GM19025 (cell line): Measurements from ENCODE around the gene ZNF324.
A peak's percentile ranks its signal among the peaks of the same experiment; 100 is the strongest.

Experiments
- ATAC-seq: cut with Tn5 transposase; IDR thresholded peaks from one replicate; pipeline ENCODE4 v1.9.1; 2021; ENCODE audit warnings: mild to moderate bottlenecking, low read depth, moderate library complexity; ENCODE audit not compliant: unreplicated experiment

ZNF324 gene

GRCh38 chr19:58519355-58520256 is 52.7 kb downstream of the ZNF324 start, which contains the start of gene ZBTB45:
Gene ZBTB45 (minus strand): TSS chr19:58519810. CDS start chr19:58517673, 2,137 bp downstream.
- ATAC-seq: peak; percentile 82

GRCh38 chr19:58520257-58520599 is 53.3 kb downstream of the ZNF324 start:
- ATAC-seq: no peak

GRCh38 chr19:58521651-58522050 is 54.8 kb downstream of the ZNF324 start:
- no peak for ATAC-seq

- ATAC-seq: no peak
Observed at GRCh38 chr19:58522709-58523108, 55.8 kb downstream of the ZNF324 start.
